Right renal cortex interstitium (tissue), 3 donors: Measurements from ENCODE around the gene UBTF. TPM values are rescaled to one million over a fixed set of nuclear protein-coding genes. Genes with fewer than 3 reads are reported as not detected.

Experiments used
- DNase-seq, 3 donors: peaks; one replicate each; pipeline ENCODE4 v3.0.0-alpha.2; 2013; ENCODE audit warnings: low read depth in 3 of 3, low spot score in 2 of 3
- polyA plus RNA-seq, 3 donors: library from polyadenylated mRNA; unstranded; fragments of 120-200 nt; gene quantifications; one replicate each; pipeline ENCODE4 v1.2.1, GENCODE V29; 2013; ENCODE audit not compliant: insufficient read length in 3 of 3

UBTF gene
- 100 to 1,000 TPM; 123 to 125 (median 124) TPM for polyA plus RNA-seq

- DNase-seq: peak in 1 of 3 donors; percentile 36
Observed at GRCh38 chr17:44219616-44220212, at the start of gene UBTF. Gene UBTF (minus strand): TSS chr17:44219675. CDS start chr17:44218229, 1,446 bp downstream.

GRCh38 chr17:44268709-44269534, 49.4 kb upstream of the UBTF start:
- DNase-seq: no peak

- DNase-seq: no peak
Observed at GRCh38 chr17:44267818-44268490, 48.5 kb upstream of the UBTF start, which contains the start of gene SLC4A1. Gene SLC4A1 (minus strand): TSS chr17:44268135. CDS start chr17:44262866, 5,269 bp downstream.

GRCh38 chr17:44267165-44267455, 47.6 kb upstream of the UBTF start:
- DNase-seq: no peak

GRCh38 chr17:44266402-44267164, 47.1 kb upstream of the UBTF start:
- no peak for DNase-seq

- DNase-seq: no peak
Observed at GRCh38 chr17:44263345-44263902, 43.9 kb upstream of the UBTF start.

GRCh38 chr17:44262654-44263225, 43.3 kb upstream of the UBTF start:
- DNase-seq: no peak

GRCh38 chr17:44260296-44260695, 40.8 kb upstream of the UBTF start:
- no peak for DNase-seq

- no peak for DNase-seq
Observed at GRCh38 chr17:44258811-44259351, 39.4 kb upstream of the UBTF start.

GRCh38 chr17:44257815-44258760, 38.6 kb upstream of the UBTF start:
- DNase-seq: no peak

GRCh38 chr17:44256671-44257070, 37.2 kb upstream of the UBTF start:
- DNase-seq: no peak

- no peak for DNase-seq
Observed at GRCh38 chr17:44255915-44256314, 36.4 kb upstream of the UBTF start.

- no peak for DNase-seq
Observed at GRCh38 chr17:44254361-44255095, 35.1 kb upstream of the UBTF start.

GRCh38 chr17:44253006-44253405, 33.5 kb upstream of the UBTF start:
- DNase-seq: no peak

GRCh38 chr17:44251062-44251461, 31.6 kb upstream of the UBTF start:
- no peak for DNase-seq

GRCh38 chr17:44249501-44250246, 30.2 kb upstream of the UBTF start:
- DNase-seq: no peak
